GM21528 (cell line): ENCODE measurements around the gene EARS2.
"Not testable (repeated sequence)": the region's sequence is repeated elsewhere in the genome, so short reads cannot be mapped to it uniquely, and the experiment has no call there.

Experiments
- ATAC-seq: cut with Tn5 transposase; IDR thresholded peaks from one replicate; pipeline ENCODE4 v1.9.1; 2021; ENCODE audit warnings: mild to moderate bottlenecking, moderate library complexity; ENCODE audit not compliant: unreplicated experiment, low FRiP score

EARS2 gene

GRCh38 chr16:23485841-23486240 lies 71.3 kb downstream of the EARS2 start:
- no peak for ATAC-seq

DNA sequence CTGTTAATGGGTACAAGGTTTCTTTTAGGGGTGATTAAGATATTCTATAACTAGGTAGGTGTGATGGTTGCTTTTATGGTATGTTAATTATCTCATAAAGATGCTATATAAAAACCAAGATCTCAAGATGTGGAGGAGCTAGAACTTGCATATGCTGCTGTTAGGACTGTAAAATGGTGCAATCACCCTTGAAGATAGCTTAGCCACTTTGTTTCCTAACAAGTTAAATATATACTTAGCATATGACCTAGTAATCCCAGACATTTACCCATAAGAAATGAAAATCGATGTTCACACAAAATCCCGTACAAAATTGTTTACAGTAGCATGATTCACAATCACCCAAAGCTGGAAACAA lies 71.9 kb downstream of the EARS2 start:
- ATAC-seq = no peak

DNA sequence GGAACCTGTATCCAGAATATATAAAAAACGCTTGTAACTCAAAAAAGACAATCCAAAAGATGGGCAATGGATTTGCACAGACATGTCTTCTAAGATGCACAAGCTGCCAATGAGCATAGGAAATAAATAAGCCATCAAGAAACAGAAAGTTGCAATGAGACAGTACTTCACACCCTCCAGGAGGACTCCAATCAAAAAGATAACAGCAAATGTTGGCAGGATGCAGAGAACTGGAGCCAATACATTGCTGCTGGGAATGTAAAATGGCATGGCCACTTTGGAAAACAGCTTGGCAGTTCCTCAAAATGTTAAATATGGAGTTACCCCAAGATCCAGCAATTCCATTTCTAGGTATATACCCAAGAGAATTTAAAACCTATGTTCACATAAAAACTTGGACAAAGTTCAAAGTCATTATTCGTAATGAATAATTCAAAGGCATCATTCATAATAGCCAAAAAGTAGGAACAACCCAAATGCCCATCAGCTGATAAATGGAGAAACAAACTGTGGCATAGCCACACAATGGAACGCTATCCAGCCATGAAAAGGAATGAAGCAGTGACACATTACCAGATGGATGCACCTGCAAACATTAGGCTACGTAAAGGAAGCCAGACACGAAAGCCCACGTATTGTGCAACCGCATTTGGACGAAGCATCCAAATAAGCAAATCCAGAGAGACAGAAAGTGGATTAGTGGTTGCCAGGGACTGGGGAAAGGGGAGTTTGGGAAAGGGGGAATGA lies 72.5 kb downstream of the EARS2 start:
- no peak for ATAC-seq

DNA sequence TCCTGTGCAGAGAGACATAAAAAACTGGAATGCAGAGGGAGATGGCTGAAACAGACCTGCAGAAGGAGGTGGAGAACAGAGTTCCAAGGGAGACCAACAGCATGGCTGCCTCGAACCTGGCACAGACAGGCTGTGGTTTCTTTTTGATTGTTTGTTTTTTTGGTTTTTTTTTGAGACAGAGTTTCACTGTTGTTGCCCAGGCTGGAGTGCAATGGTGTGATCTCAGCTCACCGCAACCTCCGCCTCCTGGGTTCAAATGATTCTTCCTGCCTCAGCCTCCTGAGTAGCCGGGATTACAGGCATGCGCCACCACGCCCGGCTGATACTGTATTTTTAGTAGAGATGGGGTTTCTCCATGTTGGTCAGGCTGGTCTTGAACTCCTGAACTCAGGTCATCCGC lies 73.7 kb downstream of the EARS2 start:
- ATAC-seq = not testable (repeated sequence)

- ATAC-seq = no peak
These were observed 74.4 kb downstream of the EARS2 start for GRCh38 chr16:23482778-23483177.

DNA sequence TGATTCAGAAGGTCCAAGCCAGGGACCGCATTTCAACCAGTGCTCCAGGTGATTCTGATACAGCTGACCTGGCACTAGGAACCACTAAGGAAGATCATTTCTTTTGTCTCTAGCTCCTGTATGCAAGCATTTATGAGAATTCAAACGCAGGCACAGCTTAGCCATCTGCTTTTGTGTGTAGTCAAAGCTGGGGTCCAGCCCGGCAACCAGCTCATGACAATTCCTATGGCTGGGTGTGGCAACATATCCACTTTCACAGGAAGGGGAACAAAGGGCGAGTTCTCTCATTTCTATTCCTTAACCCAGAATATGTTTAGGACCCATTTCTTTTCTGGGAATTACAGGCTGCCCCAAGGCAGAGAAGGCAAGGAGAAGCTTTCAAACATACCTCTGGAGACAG lies 76.9 kb downstream of the EARS2 start:
- no peak for ATAC-seq

DNA sequence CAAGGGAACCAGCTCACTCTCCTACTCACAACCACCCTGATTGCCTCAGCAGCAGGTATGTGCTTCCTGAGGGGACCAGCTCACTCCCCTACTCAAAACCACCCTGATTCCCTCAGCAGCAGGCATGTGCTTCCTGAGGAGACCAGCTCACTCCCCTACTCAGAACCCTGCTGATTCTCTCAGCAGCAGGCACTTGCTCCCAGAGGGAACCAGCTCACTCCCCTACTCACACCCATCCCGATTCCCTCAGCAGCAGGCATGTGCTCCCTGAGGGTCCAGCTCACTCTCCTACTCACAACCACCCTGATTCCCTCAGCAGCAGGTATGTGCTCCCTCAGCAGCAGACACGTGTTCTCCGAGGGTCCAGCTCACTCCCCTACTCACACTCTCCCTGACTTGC lies 78.0 kb downstream of the EARS2 start:
- ATAC-seq = no peak

- ATAC-seq = no peak
These were observed 78.6 kb downstream of the EARS2 start for GRCh38 chr16:23478566-23478965.

DNA sequence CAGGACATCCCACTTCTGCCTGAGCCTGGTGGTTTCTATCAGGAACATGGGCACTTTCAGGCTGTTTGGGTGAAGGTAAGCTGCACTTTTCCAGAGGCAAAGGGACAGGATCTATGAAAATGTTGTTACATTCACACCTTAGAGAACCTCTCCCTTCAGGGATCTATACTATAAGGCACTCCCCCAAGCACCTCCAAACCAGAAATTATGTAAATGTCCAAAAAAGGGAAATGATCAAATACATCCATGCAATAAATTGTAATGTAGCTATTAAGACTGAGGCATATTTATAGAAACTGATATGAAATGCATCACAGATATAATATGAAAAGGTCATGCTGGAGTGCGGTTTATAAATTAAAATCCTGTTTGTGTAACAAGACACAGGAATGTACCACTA lies 80.9 kb downstream of the EARS2 start:
- no peak for ATAC-seq
